K562 (cell line): ENCODE data around the gene SLCO2B1. TPM values are rescaled to one million over a fixed set of nuclear protein-coding genes. Genes with fewer than 3 reads are reported as not detected.

Experiments used
- ATAC-seq: fragments of 200-7000 bp; cut with Tn5 transposase; 3 replicates; pipeline ENCODE4 v1.9.1; 2020; ENCODE audit warnings: moderate library complexity
- BruUV-seq: library from RNA; stranded (reverse); fragments of 400-500 nt; replicated peaks from 2 replicates; lab custom pipeline; 2021; lab: Mats Ljungman, UMichigan
- CTCF ChIA-PET: fragments of 300-600 bp; formaldehyde crosslinking; extraction: SDS; loops from one replicate; lab custom pipeline; 2021; ENCODE audit warnings: low intra/inter-chr PET ratio; lab: Yijun Ruan, JAX
- POLR2A ChIA-PET: fragments of 300-600, 350-650 bp; sonication (Branson Sonifier 250); formaldehyde crosslinking; extraction: SDS; loops from one replicate; lab custom pipeline; 2021; ENCODE audit warnings: antibody characterized with exemption, inconsistent platforms; lab: Yijun Ruan, JAX
- DNase-seq, 4 experiments: peaks; one replicate each; pipeline versions ENCODE4 v3.0.0 to v3.0.0-alpha.2; 2011 to 2018; ENCODE audit warnings: low spot score in 3 of 4, mixed read lengths in 3 of 4; ENCODE audit errors: extremely low read depth in 1 of 4
- FAIRE-seq: peaks from 2 replicates; lab custom pipeline; 2011; peaks lifted over from hg19 to GRCh38; lab: Jason Lieb, UNC
- H2AFZ ChIP-seq: 2 replicates; pipeline ENCODE4 v1.6.0; 2011; ENCODE audit warnings: low read depth, low read length, control low read depth, inconsistent platforms
- H3K27ac ChIP-seq: fragments of 200-600 bp; 3 replicates; pipeline ENCODE4 v1.8.0; 2011; ENCODE audit warnings: low read depth, mild to moderate bottlenecking, control low read depth, inconsistent platforms, low read length, moderate library complexity, mixed read lengths; ENCODE audit errors: extremely low read depth
- H3K27me3 ChIP-seq, 2 experiments: fragments of 300-600 bp in 1 of 2; 2 replicates in 1 of 2; 3 replicates in 1 of 2; pipeline versions ENCODE4 v1.6.0 to v1.8.0; 2011; ENCODE audit warnings: inconsistent platforms in 2 of 2, low read length in 2 of 2, mild to moderate bottlenecking in 1 of 2, mixed read lengths in 1 of 2, moderate library complexity in 1 of 2; ENCODE audit not compliant: control insufficient read depth in 2 of 2, insufficient read depth in 2 of 2
- H3K36me3 ChIP-seq: fragments of 300-600 bp; 3 replicates; pipeline ENCODE4 v1.8.0; 2011; ENCODE audit warnings: mild to moderate bottlenecking, low read length, inconsistent platforms; ENCODE audit not compliant: control insufficient read depth, insufficient read depth
- H3K4me1 ChIP-seq, 2 experiments: fragments of 200-600 bp in 1 of 2; replicated peaks in 1 of 2; 2 replicates in 1 of 2; 3 replicates in 1 of 2; pipeline versions ENCODE4 v1.5.1 to v1.8.0; 2011; ENCODE audit warnings: inconsistent platforms in 2 of 2, low read length in 2 of 2, mild to moderate bottlenecking in 1 of 2, mixed read lengths in 1 of 2, moderate library complexity in 1 of 2; ENCODE audit not compliant: control insufficient read depth in 2 of 2, insufficient read depth in 2 of 2
- H3K4me2 ChIP-seq: 2 replicates; pipeline ENCODE4 v1.6.1; 2011; ENCODE audit warnings: low read length, control low read depth, inconsistent platforms, mixed read lengths; ENCODE audit not compliant: insufficient read depth
- H3K4me3 ChIP-seq: fragments of 200-600 bp; sonication (generic), shearing (Covaris generic); 2 replicates; pipeline ENCODE4 v1.5.1; 2016; ENCODE audit warnings: control low read depth, inconsistent platforms
- H3K79me2 ChIP-seq: fragments of 200-600 bp; 3 replicates; pipeline ENCODE4 v1.8.0; 2011; ENCODE audit warnings: low read length, inconsistent platforms; ENCODE audit not compliant: control insufficient read depth, insufficient read depth
- H3K9ac ChIP-seq, 2 experiments: 2 replicates each; pipeline versions ENCODE4 v1.6.0 to v1.6.1; 2011; ENCODE audit warnings: low read depth in 2 of 2, low read length in 2 of 2, control low read depth in 1 of 2, inconsistent platforms in 1 of 2, mild to moderate bottlenecking in 1 of 2, mixed read lengths in 1 of 2; ENCODE audit not compliant: insufficient read depth in 1 of 2
- H3K9me1 ChIP-seq: one replicate; pipeline ENCODE4 v1.6.0; 2011; ENCODE audit warnings: inconsistent platforms, mild to moderate bottlenecking, low read length, moderate library complexity; ENCODE audit not compliant: control insufficient read depth, insufficient read depth
- H3K9me3 ChIP-seq: replicated peaks from 2 replicates; pipeline ENCODE4 v1.5.1; 2011; ENCODE audit warnings: low read depth, low read length, inconsistent platforms; ENCODE audit not compliant: control insufficient read depth, insufficient read depth
- H4K20me1 ChIP-seq: replicated peaks from 2 replicates; pipeline ENCODE4 v1.6.1; 2011; ENCODE audit warnings: low read length, inconsistent platforms, mixed read lengths; ENCODE audit not compliant: control insufficient read depth, insufficient read depth
- AFF1 ChIP-seq, 2 experiments: fragments of 450-650 bp; IDR thresholded peaks; 2 replicates each; pipeline ENCODE4 v1.6.1; 2018; ENCODE audit warnings: mild to moderate bottlenecking in 2 of 2, low read depth in 1 of 2; ENCODE audit not compliant: partially characterized antibody in 2 of 2
- FOXK1 ChIP-seq: sonication (generic); formaldehyde crosslinking; IDR thresholded peaks from 2 replicates; pipeline ENCODE4 v1.8.0; 2022; ENCODE audit warnings: missing genetic modification reagents, mild to moderate bottlenecking, borderline replicate concordance
- GTF2B ChIP-seq: IDR thresholded peaks from 2 replicates; pipeline ENCODE4 v1.6.1; 2011; ENCODE audit not compliant: insufficient read length; ENCODE audit errors: extremely low read depth
- IRF2 ChIP-seq: sonication (generic); formaldehyde crosslinking; IDR thresholded peaks from 2 replicates; pipeline ENCODE4 v1.8.1; 2022; ENCODE audit warnings: mild to moderate bottlenecking, missing genetic modification reagents
- IRF9 ChIP-seq: fragments of 450-650 bp; IDR thresholded peaks from 2 replicates; pipeline ENCODE4 v1.6.1; 2016; ENCODE audit warnings: missing biosample characterization, missing genetic modification characterization
- KDM1A ChIP-seq, 2 experiments: fragments of 450-650 bp; IDR thresholded peaks; 2 replicates each; pipeline ENCODE4 v1.6.1; 2016; ENCODE audit warnings: mild to moderate bottlenecking in 2 of 2
- RBM17 ChIP-seq: fragments of 200-400 bp; formaldehyde crosslinking; IDR thresholded peaks from 2 replicates; pipeline ENCODE4 v1.6.1; 2017; ENCODE audit warnings: low read depth, mild to moderate bottlenecking, low read length, borderline replicate concordance
- THAP7 ChIP-seq: fragments of 250-450 bp; sonication (Bioruptor Pico); IDR thresholded peaks from 2 replicates; pipeline ENCODE4 v1.5.0; 2021
- ZNF224 ChIP-seq: sonication (generic); formaldehyde crosslinking; IDR thresholded peaks from 2 replicates; pipeline ENCODE4 v1.8.0; 2022; ENCODE audit warnings: mild to moderate bottlenecking, missing genetic modification reagents
- ZNF512 ChIP-seq: IDR thresholded peaks from 2 replicates; pipeline ENCODE4 v1.6.1; 2016; ENCODE audit warnings: missing genetic modification characterization, missing compliant biosample characterization
- WGBS: fragments of 100-300 bp; shearing (Covaris generic); methylation state at CpG from one replicate; pipeline ENCODE4 v1.1.6; 2016; ENCODE audit warnings: low coverage, mixed read lengths; ENCODE audit not compliant: insufficient coverage; ENCODE audit errors: missing lambda C conversion rate; 5-methylcytosine and 5-hydroxymethylcytosine counted together
- in situ Hi-C: fragments of 300-500 bp; cut with MboI; formaldehyde crosslinking; loops from 4 replicates; pipeline ENCODE4 v1.15.0; 2018; ENCODE audit warnings: inconsistent platforms, mixed read lengths
- intact Hi-C: fragments of 100-400 bp; cut with micrococcal nuclease; formaldehyde crosslinking; loops from 2 replicates; pipeline ENCODE4 v1.14.2; 2022
- polyA plus RNA-seq, 8 experiments: library from polyadenylated mRNA; depleted of rRNA in 4 of 8; stranded (reverse) in 5 of 8; unstranded in 3 of 8; fragments of >200 nt; fragmentation: Nextera tagmentation in 2 of 8; fragmentation: Illumina TruSeq in 1 of 8; extraction: Ambion mirVana in 2 of 8; extraction: Trizol in 1 of 8; gene quantifications; 2 replicates each; pipeline versions ENCODE4 v1.2.1 to v1.2.3, GENCODE V29; 2011 to 2014; ENCODE audit warnings: inconsistent platforms in 1 of 8, missing spikeins in 1 of 8
- total RNA-seq, 7 experiments: library from RNA; depleted of rRNA in 6 of 7; stranded (reverse); fragments of >200 nt in 6 of 7; fragmentation: Illumina TruSeq in 2 of 7; extraction: Trizol in 2 of 7; gene quantifications; 2 replicates each; pipeline versions ENCODE4 v1.2.1 to v1.2.3, GENCODE V29; 2011 to 2021; ENCODE audit warnings: low replicate concordance in 1 of 7

Gene SLCO2B1
- total and polyA plus RNA-seq, 9 of the 15 experiments (the other 6 are each of a cell fraction or from before 2014, with no cell fraction given), result 0.70 to 14.7 (median 7.6) TPM

- no peak for TF ChIP-seq ZNF224 (CRISPR knock-in tag)
- no peak for TF ChIP-seq THAP7
- no peak for TF ChIP-seq ZNF512
- TF ChIP-seq IRF9 (tag), result no peak
Measured at GRCh38 chr11:75160220-75160757, 9.4 kb downstream of the SLCO2B1 start (continued).

- H2AFZ ChIP-seq, result no peak overlapping the region
- no peaks in the 10 kb centered on the region for H3K9me1 ChIP-seq
- POLR2A ChIA-PET, result interaction anchor here (1.8 to 2.4 kb wide), 2 partner anchors 11 to 15 kb away, joined by 6 to 7 read pairs; no protein-coding TSS in a partner anchor
- whole genome bisulfite sequencing, result 44% methylated on average over 1 of the region's 1 CpG
- H3K36me3 ChIP-seq, result no peaks in the 10 kb centered on the region
- H3K4me3 ChIP-seq, result no peak overlapping the region
- no peak for FAIRE-seq
- H3K27me3 ChIP-seq, result peaks cover 0 to 8% of the 10 kb centered on the region in 2 experiments; a peak in 1 of 5 replicates
- ATAC-seq, result no peak
- H3K4me1 ChIP-seq, result peaks cover 3 to 5% of the 10 kb centered on the region in 2 experiments
- no peak overlapping the region for H3K4me2 ChIP-seq
- no peak for DNase-seq
- no peaks in the 10 kb centered on the region; the same call in 1 of the 2 replicates for H3K9me3 ChIP-seq
- CTCF ChIA-PET, result no interaction called here
- H3K79me2 ChIP-seq, result no peaks in the 10 kb centered on the region
- in situ Hi-C loops (no loop called here), intact Hi-C loops (no loop called here)
- H3K9ac ChIP-seq, result no peak overlapping the region
- peaks cover 9% of the 10 kb centered on the region; the same call in 1 of the 2 replicates for H4K20me1 ChIP-seq
- no peak overlapping the region for H3K27ac ChIP-seq
- no TSS peak for BruUV-seq
- no peak for TF ChIP-seq AFF1 (IDR thresholded peaks at IDR 0.05; ENCODE audit: low read depth in 1 of 2, partially characterized antibody in 2 of 2)
- no peak for TF ChIP-seq GTF2B
- TF ChIP-seq RBM17, result no peak
- TF ChIP-seq IRF2 (CRISPR knock-in tag), result no peak
- TF ChIP-seq KDM1A (IDR thresholded peaks at IDR 0.05), result no peak
- no peak for TF ChIP-seq FOXK1 (CRISPR knock-in tag)
Measured at GRCh38 chr11:75160880-75161279, 10.0 kb downstream of the SLCO2B1 start.
